LoVo (cell line): ENCODE data around the gene IPO4.
"Not testable (repeated sequence)": the region's sequence is repeated elsewhere in the genome, so short reads cannot be mapped to it uniquely, and the experiment has no call there.

Source experiments
- DNase-seq: peaks from one replicate; pipeline ENCODE4 v3.0.0-alpha.2; 2016; ENCODE audit warnings: low spot score

IPO4 gene

GRCh38 chr14:24215495-24216344 is 27.1 kb upstream of the IPO4 start, which contains the start of gene MDP1:
Gene MDP1, minus strand, starts transcription at chr14:24216066. Its CDS starts 111 bp downstream, at chr14:24215955.
- peak; percentile 83 for DNase-seq

- no peak for DNase-seq
These were observed 25.4 kb upstream of the IPO4 start for GRCh38 chr14:24213866-24214662.

GRCh38 chr14:24212924-24213865 is 24.6 kb upstream of the IPO4 start, which contains the start of gene CHMP4A:
Gene CHMP4A, minus strand, starts transcription at chr14:24213488. Its CDS starts 49 bp downstream, at chr14:24213439.
- DNase-seq, result peak; percentile 98

DNA sequence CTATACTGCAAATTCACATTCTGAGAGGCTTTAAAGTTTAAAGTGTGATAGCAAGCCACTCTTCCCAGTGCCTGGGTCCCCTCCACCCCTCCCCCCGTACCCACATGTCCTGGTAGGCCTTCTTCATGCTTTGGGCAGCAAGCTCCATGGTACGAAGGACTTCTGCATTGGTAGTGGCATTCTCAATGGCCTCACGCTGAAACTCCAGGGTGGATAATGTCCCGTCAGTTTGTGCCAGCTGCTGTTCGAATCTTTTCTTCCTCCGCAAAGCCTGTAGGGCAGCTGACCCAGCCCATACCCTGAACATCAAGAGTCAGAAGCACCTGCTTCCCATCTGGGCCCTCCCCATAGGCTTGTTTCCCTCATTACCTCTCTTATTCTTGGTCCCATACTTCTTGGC is 22.7 kb upstream of the IPO4 start:
- DNase-seq, result no peak

DNA sequence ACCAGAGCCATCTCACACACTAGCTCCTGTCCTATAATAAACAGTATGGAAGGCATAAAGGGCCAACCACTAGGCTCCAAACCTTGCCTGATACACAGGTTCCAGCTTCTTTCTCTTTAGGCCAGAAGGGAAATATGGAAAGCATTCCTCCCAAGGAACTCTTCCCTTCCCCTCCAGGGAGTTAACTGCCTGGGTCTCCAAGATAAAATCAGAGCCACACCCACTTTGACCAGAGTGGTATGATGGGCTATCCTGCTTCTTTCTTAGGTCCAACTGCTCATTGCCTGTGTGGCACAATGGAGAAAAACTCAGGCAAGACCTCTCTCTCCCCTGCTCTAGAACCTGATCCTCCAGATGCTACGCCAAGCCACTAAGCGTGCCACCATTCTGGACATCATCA is 19.0 kb upstream of the IPO4 start:
- no peak for DNase-seq

DNA sequence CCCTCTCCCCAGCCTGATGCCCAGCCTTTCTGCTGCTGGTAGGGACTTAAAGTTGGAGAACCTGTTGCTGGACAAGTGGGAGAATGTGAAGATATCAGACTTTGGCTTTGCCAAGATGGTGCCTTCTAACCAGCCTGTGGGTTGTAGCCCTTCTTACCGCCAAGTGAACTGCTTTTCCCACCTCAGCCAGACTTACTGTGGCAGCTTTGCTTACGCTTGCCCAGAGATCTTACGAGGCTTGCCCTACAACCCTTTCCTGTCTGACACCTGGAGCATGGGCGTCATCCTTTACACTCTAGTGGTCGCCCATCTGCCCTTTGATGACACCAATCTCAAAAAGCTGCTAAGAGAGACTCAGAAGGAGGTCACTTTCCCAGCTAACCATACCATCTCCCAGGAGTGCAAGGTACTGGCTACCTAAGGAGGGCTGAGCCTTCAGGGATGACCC is 18.5 kb upstream of the IPO4 start:
- DNase-seq, result no peak

- DNase-seq, result no peak
These were observed 17.9 kb upstream of the IPO4 start for GRCh38 chr14:24206260-24207103.

DNA sequence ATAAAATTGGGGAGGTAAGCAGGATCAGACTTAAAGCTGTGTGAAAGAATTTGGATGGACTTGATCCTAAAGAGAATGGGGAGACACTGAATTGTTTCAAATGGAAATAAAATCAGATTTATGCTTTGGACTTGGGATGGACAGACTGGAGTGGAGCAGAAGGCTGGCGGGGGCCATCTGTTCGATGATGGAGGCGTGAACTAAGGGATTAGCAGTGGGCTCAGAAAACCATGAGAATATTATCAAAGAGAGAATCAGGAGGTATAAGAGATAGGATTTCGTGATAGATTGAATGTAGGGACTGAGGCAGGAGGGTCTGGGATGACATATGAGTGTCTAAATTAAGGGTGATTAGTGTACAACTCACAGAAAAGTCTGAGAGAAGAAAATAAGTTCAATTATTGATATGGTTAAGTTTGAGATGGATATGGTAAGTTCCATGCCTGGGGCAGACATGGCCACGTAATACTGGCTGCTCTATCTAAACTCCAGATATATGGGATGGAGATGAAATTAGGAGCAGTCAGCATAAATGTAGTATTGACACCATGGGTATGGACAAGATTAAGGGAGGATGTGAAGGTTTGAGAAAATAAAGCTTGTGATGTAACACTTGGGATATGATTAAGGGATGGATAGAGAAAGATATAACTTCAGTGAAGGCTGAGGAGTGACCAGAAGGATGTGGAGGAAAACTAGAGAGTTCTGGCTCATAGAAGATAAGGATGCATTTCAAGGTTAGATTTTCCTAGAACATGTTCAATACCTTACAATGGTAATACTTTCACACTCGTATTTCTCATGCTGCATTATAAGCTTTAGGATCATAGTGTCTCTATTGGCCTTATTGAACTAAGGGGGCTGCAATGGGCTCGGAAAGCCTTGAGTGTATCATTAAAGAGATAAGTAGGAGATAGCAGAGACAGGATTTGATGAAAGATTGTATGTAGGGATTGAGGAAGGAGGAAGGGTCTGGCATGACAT is 15.8 kb upstream of the IPO4 start:
- DNase-seq, result no peak

DNA sequence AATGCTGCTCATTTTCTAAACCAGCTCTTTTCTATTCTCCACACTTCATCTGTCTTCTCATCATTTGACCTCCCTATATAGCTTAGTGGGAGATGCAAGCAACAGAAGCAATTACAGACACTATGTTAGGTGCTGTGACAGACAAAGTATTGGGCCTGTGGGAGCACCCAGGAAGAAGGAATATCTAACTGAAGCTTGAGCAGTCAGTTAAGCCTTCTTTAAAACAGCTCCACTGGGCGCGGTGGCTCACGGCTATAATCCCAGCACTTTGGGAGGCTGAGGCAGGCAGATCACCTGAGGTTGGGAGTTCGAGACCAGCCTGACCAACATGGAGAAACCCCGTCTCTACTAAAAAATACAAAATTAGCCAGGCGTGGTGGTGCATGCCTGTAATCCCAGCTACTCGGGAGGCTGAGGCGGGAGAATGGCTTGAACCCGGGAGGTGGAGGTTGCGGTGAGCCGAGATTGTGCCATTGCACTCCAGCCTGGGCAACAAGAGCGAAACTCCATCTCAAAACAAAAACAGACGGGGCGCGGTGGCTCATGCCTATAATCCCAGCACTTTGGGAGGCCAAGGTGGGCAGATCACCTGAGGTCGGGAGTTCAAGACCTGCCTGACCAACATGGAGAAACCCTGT is 14.8 kb upstream of the IPO4 start:
- DNase-seq, result not testable (repeated sequence)

DNA sequence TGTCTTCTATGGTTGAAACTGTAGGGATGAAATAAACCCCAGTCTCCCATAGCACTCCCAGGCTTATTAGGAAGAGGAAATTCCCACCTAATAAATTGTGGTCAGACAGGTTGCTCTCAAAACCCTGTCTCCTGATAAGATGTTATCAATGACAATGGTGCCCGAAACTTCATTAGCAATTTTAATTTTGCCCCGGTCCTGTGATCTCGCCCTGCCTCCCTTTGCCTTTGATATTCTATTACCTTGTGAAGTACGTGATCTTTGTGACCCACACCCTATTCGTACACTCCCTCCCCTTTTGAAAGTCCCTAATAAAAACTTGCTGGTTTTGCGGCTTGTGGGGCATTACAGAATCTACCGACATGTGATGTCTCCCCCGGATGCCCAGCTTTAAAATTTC is 13.9 kb upstream of the IPO4 start:
- DNase-seq, result not testable (repeated sequence)

DNA sequence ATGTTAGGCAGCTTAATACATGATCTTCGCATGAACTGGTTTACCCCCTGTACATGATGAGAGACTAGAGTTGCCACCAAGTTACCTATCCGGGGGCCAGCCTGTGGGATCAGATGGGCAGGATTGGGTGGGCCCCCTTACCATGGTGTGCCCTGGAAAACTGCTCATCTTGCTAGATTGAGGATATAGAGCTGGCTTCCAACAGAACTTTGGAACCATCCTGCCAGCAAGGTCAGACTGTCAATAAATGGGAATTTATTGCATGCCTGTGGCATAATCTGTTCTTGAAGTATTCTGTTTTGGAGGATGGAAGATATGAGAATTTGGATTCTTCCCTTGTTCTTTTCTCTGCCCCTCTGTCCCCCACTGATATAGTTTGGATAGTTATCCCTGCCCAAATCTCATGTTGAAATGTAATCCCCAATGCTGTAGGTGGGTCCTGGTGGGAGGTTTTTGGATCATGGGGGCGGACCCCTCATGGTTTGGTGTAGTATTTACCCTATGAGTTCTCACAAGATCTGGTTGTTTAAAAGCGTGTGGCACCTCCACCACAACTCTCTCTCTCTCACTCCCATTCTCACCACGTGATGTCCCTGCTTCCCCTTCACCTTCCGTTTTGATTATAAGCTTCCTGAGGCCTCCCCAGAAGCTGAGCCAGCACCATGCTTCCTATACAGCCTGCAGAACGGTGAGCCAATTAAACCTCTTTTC is 10.4 kb upstream of the IPO4 start:
- no peak for DNase-seq

DNA sequence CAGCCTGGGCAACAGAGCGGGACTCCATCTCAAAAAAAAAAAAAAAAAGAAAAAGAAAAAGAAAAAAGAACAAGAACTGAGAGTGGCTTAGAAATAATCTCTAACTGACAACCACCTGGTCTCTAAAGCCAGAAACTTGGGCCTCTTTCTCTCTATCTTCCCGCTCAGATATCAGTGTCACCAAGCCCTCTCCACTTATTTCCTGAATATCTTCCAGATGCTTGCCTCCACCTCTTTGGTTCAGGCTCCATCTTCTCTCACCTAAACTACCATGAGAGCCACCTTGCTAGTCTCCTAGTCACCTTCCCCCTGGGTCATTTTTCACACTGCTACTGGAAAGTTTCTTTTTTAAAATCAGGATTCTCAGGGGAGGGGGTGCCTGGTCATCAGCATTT is 8.4 kb upstream of the IPO4 start:
- no peak for DNase-seq

- DNase-seq, result no peak
These were observed 7.7 kb upstream of the IPO4 start for GRCh38 chr14:24196071-24197055.

DNA sequence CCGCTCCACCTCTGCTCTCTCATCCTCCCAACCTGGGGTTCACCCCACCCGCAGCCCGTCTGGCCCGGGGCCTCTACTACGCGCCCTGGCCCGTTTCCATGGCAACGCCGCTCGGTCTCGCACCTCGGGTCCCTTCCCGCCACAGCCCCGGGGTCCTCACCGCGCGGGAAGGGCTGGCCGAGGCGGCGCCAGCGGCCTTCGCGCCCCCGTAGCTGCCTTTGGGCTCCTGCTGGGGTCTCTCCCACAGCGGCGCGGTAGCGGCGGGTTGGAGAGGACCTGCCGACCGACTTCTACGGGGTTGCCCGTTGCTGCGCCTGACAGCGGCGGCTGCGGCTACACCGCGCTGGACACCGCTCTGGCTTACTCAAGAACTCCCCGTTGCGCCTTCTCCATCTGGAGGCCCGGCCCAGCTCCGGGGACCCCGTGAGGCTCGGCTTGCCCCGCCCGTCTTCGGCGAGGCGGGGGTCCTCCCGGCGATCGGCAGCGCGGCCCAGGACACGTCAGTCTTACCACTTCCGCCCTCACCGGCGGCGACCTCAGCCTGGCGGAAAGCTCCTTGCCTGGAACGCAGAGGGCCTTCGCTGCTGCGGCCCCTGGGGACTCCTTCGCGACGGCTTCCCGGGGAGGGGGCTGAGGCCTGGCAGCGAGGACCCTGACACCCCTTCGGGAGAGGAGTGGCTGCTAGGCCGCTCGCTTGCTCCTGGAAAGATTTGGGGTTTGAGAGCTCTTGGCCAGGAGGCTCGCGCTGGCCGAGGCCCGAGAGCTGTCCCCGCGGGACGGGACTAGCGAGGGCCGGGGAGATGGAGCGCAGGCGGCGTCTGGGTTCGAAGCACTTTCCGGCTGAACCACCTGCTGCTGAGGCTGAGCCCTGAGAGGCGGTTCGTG is 6.8 kb upstream of the IPO4 start, which contains the start of gene TM9SF1:
TSS of gene TM9SF1 (minus strand) at position 256 of the 885 bp plus-strand sequence. CDS start 422 bp downstream, outside the sequence.
- DNase-seq, result peak; percentile 79

GRCh38 chr14:24194873-24195185 is 6.2 kb upstream of the IPO4 start:
- DNase-seq, result no peak

GRCh38 chr14:24194186-24194872 is 5.7 kb upstream of the IPO4 start:
- DNase-seq, result no peak
